NCI-H2107 (cell line): ENCODE results near the gene SPARCL1.

Experiments
- DNase-seq: peaks from one replicate; lab custom pipeline; 2025; lab: John Stamatoyannopoulos, UW

SPARCL1 gene

GRCh38 chr4:87541521-87541920, 12.3 kb upstream of the SPARCL1 start:
- no peak for DNase-seq

DNA sequence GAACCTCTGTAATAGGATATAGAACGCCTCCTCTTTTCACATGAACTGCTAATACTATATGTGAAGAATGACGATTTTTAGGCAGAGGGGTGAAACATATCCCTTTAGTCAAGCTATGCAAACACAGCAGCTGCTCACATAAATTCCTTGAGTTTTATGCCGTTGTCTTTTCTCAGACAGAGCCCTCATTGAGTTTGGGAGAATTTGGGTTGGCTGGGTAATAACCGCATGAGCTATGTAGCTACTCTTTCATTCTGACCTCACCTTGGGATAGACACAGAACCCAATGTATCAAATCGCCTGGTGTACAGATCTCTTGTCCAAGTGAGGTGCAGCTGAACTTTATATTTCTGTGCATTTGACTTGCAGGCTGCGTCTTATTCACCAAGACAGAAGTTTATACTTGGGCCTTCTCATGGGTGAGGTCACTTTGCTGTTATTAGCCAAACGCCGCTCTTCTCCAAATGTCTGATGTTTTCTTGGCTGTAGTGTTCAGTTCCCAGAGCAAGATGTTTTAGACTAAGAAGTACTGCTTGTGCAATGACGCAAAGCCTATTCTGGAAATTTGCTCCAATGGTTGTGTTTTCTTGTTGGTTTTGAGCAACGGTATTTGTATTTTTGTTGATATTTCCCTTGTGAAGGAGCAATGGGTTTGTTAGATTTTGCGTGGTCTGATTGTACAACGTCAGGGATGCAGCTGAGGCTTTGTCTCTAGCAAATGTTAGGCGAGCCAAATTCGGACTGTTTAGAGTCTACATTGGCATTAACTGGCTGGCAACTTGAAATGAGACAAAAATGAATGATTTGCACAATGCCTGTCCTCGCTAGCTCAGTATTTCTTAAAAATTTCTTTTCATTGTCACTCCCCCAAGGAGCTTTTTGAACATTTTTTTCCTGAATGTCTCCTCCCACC, 11.2 kb upstream of the SPARCL1 start:
- no peak for DNase-seq

- DNase-seq = no peak
Observed at GRCh38 chr4:87532907-87533306, 3.7 kb upstream of the SPARCL1 start.

DNA sequence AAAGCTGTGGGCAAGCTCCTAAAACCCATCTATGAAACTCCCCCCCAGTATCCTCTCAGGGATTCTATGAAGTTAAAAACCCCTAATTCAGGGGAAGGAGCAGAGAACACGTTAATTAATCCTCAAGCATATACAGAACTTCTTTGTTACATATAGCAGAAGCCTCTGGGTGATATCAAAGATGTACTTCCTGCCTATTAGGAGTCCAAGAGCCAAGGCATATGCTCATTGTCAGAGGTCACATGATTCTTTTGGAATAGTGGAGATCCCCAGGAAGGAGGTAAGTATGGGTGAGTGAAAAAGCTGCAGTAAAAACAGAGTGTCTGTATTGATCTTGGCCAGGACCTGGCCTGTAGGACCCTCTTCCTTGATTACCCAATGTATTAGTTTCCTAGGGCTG, 2.9 kb upstream of the SPARCL1 start:
- DNase-seq = no peak

DNA sequence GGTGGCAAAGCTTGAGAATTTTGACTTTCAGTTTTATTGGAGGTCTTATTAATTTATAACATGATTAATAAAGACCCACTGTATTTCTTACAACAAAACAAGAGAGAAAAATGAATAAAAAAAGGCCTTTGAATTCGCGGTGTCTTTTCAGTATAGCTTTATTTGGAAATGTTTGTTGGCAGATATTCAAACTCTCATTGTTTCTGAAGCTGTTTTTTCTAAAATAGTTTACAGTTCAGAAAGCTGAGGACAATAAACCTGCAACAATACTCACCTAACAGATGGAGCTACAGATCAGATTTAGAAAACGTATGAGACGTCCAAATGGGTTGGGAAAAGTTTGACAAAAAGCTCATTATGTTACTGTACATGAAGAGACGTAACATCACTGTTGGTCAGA, 2.4 kb upstream of the SPARCL1 start:
- no peak for DNase-seq

DNA sequence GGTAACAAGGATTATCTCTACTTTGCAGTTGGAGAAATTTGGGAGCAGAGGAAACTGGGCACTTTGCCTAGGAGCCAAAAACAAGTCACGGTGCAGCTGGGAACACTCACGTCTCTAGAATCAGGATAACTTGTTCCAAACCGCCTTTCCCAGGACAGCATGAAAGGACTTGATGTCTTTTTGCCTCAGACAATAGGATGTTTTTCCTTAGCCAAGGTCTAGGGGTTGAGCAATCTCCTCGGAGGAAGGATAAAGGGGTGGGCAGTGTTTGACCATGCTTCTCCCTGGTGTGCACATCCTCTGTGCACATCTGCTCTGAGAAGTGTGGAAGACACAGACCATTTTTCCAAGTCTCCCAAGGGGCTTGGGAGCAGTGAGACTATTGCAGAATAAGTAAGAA, 1.7 kb upstream of the SPARCL1 start:
- DNase-seq = no peak

DNA sequence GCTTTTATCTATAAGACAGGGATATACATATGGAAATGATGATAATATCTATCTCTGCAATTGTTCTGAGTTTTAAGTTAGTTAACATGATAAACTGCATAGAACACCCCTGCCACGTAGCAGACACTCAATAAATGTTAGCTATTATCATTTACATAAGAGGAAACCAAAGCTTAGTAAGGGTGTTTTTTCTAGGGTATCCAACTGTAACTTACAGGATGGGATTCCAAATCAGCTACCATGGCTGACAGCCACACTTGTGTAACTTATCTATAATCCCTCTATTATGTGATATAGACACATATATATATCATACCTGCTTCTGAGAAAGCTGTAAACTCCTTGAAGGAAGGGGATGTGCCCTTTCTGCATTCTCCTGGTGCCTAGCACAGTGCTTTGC, 1.1 kb upstream of the SPARCL1 start:
- no peak for DNase-seq

- DNase-seq = no peak
Observed at GRCh38 chr4:87527431-87528220, 1.6 kb downstream of the SPARCL1 start.

DNA sequence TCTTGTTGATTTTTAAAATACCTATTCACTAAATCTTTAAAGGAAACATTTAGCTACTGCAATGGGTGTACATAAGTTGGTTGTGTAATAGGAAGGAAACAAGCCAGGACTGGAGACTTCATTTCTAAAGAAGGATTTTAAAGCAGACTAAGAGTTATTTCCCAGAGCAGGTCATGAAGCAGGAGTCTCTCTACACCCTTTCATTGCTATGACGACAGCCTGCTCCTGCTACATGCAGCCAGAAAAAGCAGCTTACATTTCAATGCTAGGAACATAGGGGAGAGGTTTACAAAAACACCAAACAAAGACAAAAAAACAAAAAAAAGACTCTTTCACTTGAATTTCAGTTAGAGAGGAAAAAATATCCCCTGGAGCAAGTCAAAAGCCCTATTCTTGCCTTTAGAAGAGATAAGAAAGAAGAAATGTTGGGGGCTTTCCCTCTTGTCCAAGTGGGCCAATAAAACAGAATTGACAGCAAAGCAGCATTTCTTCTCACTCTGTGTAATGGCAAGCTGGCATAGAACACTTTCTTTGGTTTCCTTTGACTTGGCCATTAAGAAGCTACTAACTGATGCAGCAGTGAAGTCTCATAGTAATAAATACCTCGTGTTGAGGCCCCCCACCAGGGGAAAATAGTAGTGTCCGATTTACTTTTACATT, 3.4 kb downstream of the SPARCL1 start:
- DNase-seq = no peak

DNA sequence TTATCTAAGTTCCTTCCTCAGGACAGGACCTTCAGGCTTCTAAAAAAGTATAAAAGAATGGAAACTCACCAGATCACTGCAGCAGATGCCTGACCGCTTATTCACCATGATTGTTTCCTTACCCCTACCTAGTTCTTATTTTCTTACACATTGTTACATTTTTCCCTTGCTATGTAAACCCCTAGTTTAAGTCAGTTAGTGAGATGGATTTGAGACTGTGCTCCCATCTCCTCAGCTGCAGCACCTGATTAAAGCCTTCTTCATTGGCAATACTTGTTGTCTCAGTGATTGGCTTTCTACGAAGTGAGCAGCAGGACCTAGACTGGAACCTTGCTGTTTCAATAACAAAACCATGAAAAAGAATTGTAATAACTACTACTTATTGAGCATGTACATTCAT, 4.7 kb downstream of the SPARCL1 start:
- no peak for DNase-seq

GRCh38 chr4:87523307-87523706, 5.9 kb downstream of the SPARCL1 start:
- no peak for DNase-seq

GRCh38 chr4:87521757-87522374, 7.3 kb downstream of the SPARCL1 start:
- peak; percentile 15 for DNase-seq

DNA sequence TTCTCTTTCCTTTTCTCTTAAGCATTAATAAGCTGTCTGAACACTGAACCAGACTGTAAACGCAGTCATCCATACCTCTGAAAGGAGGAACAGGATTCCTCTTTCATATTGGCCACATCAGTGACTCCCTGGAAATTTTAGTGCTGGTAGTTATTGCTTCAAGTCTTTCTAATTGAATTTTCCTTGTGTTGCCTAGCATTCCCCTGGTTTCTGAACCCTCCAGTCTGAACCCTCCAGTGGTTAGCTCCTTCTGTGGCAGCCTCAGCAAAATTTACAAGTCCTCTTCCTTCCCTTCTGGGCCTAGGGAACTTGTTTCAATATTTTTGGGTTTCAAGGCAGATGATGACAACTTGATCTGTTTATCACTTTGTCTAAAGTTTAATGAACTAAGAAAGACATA, 7.9 kb downstream of the SPARCL1 start:
- DNase-seq = no peak

DNA sequence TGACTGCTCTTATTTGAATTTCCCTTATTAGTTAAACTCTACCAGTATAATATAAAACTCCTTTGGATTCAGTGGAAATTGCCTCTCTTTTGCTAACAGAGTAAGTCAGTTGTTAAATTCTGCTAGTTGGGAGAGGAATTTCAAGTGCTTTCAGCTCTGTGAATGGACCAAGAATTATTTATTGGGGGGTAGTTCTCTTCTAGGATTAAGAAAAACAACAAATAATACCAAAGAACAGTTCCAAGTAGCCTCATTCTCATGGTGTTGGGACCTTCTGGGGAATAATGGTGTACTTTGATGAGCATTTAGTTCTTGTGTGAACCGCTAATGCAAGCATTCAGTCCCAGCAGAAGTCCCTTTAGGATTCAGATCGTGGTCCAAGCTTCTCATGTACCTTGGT, 11.6 kb downstream of the SPARCL1 start:
- DNase-seq = no peak

- no peak for DNase-seq
Observed at GRCh38 chr4:87516683-87517082, 12.5 kb downstream of the SPARCL1 start.

GRCh38 chr4:87512400-87512799, 16.8 kb downstream of the SPARCL1 start:
- no peak for DNase-seq

- DNase-seq = no peak
Observed at GRCh38 chr4:87511500-87511899, 17.7 kb downstream of the SPARCL1 start.

DNA sequence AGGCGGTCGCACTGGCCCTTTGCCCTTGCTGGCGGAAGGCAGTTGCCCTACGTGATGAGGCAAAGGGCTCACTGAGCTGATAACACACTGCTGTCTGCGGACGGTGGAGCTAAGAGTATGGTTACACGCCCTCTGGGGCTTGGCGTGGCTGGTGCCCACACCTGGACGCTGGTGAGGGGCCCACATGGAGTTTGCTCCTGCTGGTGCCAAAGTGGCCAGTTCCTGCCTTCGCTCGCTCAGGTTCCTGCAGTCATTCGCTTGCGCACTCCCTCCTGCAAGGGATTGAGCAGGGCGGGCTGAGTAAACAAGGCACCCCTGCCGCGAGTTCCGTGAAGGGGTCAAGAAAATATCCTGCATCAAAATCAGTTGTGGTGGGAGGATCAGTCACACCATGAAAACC, 18.4 kb downstream of the SPARCL1 start:
- no peak for DNase-seq

DNA sequence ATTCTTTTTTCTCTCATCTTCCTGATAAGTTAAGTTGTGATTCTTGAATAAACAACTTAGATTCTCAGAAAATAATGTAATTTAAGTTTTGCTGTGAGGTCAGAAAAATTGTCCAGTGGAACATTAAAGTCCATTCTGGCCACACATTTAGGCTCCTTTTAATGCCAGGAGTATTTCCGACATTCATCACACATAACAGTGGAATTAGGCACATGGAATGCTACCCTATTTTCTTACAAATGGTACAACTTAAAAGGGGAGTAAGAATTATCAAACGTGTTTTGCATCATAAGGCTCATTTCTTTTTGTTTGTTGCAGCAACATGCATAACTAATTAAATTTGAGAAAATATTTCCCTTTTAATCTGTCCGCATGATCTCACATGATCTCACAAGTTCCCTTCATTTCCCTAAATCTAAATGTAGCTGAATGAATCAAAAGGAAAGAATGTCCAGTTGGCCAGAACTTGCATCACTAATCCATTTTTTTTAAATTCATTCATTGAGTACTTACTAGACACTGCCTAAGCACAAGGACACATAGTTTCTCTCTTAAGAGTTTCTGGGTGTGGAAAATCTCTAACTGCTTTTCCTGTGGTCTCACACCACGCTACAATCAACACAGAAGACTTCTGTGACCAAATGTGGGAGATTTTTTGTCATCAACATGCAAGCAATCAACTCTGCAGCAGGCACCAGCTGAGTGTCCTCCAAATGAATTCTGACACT, 22.0 kb downstream of the SPARCL1 start:
- DNase-seq = no peak

DNA sequence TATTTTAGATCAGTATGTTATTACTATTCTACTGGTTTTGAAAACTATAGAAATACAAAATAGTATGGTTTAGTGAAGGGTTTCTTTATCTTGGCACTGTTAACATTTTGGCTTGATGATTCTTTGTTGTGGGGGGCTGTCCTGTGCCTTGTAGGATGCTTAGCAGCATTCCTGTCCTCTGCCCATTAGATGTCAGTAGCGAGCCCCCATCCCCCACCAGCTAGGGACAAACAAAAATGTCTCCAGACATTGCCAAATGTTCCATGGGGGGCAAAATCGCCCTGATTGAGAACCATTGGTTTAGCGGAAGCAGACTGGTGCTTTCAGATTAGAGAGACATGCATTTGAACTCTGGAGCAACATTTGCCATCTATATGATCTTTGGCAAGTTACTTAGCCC, 23.3 kb downstream of the SPARCL1 start:
- DNase-seq = no peak

- no peak for DNase-seq
Observed at GRCh38 chr4:87502580-87503238, 26.5 kb downstream of the SPARCL1 start.
